Bone marrow (tissue), 2 donors: ENCODE results near the gene TSPAN18.

Source experiments
- DNase-seq, 2 donors: peaks; one replicate each; lab custom pipeline; 2025; lab: John Stamatoyannopoulos, UW

Gene TSPAN18

DNA sequence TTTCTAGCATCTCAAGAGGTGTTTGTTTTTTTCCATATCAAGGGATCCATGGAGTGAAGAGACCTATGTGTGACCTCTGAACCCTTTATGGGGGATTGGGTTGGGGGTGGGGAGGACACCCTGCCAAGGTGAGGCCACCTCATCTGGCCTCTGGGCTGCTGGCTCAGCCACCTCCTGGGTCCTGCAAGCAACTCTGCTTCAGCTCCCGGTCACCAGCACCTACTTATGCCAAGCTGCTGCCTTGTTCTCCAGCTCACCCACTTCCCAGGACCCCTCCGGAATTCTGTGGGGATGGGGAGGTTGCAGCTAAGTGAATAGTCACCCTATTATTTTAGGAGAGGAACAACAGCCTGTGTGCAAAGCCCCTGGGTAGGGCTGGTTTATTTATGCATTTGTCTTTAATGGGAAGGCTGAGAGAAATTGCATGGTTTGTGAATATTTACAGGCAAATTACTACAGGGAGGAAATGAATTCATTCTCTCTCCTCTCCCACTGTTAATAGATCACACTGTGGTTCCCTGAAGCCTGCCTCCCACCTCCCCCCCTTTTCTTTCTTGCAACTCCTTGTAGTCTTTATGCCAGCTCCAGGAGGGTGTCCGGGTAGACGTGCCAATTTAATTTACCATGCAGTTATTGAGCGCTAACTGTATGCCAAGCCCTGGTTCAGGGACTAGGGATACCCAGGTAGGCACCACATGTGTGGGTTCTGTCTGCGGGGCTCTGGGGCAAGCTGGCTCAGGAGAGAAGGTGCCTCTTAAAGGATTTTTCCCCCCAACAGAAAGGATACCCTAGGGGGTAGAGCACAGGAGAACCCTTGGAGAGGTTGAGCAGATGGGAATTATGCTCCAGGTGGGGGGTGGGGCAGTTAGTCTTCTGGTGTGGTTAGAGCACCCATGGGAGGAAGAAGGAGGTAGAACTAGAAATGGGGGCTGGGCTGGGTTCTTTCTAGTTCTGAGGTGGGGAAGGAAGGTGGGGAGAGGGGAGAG lies 50.7 kb downstream of the TSPAN18 start:
- DNase-seq, result no peak

DNA sequence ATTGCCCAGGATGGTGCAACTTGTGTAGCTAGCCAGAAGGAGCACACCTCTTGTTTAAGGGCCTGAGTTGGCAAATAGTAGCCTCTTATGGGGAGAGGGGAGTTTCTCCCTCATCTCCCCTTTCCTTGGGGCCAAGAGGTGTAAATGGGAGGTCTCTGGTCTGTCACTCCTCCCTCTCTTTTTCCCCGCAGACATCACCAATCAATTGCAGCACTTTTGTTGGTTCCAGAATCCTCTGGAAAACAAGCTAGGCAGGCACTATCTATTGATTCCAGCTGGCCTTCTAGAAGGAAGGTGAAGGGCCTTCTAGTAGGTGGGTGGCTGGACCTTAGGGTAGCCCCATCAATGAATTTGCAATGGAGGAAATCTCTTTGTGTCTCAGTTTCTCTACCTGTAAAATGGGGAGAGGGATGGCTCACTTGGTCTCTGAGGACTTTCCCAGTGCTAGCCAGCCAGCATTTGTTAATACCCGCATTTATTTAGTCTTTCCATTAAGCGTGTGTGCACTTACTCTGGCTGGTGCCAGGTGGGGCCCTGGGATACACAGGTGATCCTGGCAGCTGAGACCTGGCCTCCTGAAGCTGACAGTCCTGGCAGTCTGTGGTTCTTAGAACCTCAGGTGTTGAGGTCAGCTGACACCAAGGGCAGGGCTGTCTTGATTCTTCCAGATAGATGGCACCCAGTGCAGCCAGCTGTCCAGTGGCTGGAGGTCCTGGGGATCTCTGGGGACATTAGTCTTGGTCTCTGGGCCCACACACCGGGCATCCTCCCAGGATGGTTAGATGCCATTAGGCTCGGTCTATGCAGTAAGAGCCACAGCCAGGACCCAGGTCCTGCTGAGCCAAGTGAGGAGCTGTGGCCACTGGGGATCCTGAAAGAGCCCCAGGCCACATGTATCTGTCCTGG lies 51.7 kb downstream of the TSPAN18 start:
- DNase-seq, result no peak

DNA sequence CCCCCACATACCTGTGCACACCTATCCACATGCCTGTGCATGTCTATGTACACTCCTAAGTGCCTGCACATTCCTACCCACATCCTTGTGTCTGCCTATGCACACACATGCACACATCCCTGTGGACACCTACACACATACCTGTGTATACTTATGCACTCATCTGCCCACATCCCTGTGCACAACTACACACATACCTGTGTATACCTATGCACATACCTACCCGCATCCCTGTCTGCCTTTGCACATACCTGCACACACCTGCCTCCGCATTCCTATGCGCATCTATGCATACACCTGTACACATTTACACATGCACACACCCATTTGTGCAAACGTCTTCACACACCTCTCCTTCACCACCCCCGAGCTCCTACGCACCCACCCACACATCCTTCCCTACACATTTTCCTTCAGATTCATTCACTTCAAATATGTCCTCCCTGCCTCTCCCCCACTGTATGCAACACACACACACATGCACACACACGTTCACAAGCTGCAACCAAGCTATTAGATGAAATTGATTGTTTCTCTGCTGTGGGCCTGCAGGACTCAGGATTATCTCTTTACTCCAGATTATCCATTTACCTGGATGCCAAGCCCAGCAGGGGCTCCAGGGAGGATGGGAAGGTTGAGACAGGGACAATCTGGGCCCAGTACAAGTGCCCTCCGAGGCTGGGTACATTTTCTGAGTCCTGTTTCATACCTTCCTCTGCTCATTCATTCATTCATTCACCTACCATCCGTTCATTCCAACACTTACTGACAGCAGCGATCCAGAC lies 53.2 kb downstream of the TSPAN18 start:
- DNase-seq, result no peak

DNA sequence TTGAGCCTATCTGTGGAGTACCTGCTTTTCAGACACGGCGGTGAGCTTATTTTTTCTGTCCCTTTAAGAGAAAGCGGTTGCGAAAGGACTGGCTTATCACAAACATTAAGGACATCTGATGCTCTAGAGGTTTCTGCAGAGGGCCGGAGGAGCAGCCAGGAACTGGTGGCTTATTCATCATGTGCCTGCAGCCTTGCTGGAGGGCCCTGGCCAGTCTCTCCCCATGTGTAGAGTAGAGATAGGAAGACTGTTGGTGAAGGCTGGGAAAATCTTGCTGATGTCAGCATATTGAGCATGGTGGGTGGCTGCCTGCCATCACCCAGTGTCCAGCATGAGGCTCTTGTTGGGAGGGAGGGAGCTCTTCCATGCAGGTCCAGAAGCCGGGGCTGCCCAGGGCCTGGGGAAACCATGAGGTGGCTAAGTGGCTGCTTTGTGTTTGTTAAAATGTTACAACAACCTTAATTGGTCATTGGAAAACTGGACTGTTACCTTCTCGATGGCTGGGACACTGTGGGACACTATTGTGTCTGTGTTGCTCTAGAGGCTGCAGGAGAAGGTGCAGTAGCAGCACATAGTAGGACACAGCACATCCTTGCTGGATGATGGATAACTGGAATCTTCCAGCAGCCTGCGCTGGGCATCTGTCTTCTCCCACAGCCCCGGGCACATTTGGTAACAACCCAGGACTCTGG lies 54.3 kb downstream of the TSPAN18 start:
- DNase-seq, result no peak

DNA sequence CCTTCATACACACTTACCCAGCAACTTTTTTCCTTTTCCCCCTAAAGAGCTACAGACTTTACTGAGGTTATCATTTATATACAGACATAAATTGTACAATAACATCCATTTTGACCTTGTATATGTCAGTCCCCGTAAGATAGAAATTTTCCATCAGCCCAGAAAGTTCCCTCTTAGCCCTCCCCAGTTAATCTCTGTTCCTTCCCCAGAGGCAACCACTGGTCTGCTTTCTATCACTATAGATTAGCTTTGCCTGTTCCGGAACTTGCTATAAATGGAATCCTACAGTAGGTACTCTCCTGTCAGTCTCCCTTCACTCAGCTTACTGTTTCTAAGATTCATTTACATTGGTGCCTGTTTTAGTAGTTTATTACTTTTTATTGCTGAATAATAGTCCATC lies 54.9 kb downstream of the TSPAN18 start:
- DNase-seq, result no peak

DNA sequence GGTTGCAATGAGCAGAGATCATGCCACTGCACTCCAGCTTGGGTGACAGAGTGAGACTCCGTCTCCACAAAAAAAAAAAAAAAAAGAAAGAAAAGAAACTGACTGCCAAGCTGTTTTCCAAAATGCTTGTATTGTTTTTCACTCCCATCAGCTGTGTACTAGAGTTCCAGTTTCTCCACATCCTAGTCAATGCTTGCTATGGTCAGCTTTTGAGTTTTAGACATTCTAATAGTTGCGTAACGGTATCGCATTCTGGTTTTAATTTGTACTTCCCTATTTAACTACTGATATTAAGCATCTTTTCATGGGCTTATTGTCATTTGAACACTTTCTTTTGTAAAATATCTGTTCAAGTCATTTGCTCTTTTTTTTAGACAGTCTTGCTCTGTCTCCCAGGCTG lies 55.7 kb downstream of the TSPAN18 start:
- DNase-seq, result no peak

DNA sequence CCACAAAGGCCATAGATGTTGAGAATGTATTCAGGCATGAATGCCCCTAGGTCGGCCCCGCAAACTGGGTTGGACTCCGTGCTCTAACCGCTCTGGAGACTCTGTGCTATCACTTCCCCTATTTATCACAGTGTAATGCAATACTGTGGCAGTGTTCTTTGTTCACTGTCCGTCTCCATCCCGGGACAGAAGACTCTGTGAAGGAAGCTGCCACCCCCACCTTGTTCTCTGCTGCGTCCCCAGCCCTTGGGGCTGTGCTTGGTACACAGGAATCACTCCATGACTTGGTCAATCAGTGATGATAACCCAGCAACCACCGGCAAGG lies 57.6 kb downstream of the TSPAN18 start:
- no peak for DNase-seq

DNA sequence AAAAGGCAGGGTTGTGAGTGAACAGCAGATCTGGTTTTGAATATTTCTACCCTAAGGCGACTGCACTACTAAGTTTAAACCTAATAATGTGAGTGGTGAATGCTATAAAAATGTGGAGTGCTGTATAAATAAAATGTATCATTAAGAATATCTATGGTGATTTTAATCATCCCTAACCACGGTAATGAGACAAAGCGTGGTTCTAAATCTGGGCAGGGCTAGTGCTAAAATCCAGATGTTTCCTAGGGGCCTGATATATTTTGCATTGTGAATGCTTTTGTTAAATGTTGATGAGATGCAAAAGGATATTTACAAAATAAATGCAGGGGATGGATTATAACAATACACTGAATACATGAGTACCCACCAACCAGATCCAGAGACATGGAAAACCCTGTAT lies 58.1 kb downstream of the TSPAN18 start:
- no peak for DNase-seq

DNA sequence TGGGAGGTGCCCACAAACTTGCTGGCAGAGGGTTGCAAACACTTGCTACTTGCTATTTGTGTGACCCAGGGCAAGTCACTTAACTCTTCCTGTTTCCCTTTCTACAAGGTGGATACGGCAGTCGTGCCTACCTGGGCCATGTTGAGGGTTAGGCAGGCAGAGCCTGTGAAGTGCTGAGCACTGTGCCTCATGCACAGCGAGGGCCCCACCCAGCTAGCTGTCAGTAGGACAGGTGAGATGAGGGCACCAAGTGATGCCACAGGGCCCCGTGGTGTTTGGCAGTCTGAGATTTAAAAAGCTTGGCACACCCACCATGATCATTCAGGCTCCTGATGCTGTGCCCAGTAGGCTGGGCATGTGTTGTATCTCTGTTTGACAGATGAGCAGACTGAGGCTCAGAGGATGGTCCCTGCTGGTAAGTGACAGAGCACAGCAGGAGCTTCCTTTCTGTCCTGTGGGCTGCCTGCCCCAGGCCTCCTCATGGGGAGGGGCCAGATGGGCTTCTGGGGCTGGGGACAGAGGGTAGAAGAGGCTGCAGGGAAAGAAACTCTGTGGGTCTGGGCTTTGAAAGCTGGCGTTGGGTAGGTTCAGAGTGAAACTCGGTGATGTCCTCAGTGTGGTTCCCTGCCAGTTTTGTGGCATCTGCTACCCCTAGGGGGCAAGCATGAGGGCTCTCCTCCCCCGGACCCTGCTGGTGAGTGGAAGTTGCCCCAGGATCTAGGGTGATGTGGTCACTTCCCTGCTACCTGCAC lies 59.3 kb downstream of the TSPAN18 start:
- DNase-seq, result no peak

DNA sequence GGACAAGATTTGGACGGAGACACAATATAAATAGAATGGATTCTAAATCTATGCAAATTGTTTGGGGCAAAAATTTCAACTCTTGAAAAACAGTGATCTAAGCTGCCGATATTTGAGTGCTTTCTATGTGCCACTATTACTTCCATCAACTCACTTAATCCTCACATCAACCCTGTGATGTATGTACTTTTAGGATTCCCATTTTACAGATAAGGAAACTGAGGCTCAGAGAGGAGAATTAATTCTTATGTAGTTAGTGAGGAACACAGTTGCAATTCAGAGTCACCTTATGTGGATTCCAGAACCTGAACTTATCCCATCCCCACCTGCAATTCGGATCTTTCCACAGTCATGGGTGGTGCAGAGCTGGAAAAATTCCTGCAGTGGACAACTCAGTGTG lies 60.3 kb downstream of the TSPAN18 start:
- no peak for DNase-seq

DNA sequence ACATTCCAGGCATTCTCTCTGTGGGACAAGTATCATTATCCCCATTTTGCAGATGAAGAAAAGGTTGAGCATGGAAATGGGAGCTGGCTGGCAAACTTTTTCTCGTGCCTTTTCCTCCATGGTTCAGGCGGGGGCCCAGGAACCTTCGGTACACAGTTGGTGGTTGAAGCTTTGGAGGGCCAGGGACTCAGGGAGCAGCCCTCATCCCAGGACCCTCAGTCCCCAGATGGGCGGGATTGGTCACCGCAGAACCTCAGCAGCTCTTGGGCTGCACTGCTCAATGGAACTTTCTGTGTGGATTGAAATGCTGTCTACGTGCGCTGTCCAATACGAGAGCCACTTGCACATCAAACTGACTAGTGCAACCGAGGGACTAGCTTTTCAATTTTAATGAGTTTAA lies 61.2 kb downstream of the TSPAN18 start:
- DNase-seq, result no peak

DNA sequence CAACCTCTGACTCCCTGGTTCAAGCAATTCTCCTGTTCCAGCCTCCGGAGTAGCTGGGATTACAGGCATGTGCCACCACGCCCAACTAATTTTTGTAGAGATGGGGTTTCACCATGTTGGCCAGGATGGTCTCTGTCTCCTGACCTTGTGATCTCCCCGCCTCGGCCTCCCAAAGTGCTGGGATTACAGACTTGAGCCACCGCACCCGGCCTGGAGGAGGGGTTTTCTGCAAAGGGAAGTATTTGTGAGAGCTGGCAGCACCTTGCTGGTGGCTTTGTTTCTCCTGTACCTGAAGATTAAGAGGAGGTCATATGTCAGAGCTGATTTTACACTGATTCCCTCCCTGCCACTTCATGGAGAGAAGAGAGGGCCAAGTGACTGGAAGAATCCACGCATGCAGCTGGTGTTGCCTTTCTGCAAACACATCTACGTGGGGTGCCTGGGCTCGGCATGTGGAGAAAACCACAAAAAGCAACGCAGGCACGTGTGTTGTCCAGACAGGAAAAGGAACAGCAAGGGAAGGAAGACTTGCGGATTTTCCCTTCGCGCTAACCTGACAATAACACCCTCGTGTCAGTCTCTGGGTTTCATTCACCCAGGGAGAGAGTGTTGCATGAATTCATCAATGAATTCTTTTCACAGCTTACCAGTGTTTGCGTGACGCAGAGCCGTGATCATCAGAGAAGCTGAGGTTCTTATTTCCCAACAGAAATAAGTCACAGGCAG lies 61.9 kb downstream of the TSPAN18 start:
- DNase-seq, result no peak

DNA sequence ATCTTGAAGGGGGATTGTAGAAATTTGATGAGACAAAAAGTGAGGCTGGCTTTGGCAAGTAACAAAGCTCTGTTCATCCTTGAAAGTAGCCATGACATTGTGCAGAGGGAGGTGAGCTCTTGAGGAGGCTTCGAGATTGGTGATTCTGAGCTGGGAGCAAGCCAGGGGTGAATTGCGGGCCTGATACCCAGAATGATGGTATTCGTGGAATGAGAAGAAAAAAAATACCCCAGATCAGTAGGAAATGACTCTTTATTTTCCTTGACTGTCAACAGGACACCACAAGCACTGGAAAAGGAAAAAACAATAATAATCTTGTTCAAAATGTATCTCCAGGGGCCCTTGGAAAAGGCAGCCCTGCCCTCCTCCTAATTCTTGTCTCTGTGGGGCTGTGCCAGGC lies 62.7 kb downstream of the TSPAN18 start:
- no peak for DNase-seq

DNA sequence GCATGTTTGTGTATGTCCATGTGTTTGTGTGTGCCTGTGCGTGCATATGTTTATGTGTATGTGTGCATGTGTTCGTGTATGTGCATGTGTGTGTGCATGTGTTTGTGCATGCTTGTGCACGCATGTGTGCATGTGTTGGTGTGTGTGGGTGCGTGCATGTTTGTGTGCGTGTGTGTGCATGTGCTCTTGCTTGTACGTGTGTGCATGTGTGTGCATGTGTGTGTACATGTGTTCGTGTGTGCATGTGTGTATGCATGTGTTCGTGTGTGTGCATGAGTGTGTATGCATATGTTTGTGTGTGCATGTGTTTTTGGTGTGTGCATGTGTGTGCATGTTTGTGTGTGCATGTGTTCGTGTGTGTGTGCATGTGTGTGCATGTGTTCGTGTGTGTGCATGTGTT lies 63.4 kb downstream of the TSPAN18 start:
- no peak for DNase-seq

DNA sequence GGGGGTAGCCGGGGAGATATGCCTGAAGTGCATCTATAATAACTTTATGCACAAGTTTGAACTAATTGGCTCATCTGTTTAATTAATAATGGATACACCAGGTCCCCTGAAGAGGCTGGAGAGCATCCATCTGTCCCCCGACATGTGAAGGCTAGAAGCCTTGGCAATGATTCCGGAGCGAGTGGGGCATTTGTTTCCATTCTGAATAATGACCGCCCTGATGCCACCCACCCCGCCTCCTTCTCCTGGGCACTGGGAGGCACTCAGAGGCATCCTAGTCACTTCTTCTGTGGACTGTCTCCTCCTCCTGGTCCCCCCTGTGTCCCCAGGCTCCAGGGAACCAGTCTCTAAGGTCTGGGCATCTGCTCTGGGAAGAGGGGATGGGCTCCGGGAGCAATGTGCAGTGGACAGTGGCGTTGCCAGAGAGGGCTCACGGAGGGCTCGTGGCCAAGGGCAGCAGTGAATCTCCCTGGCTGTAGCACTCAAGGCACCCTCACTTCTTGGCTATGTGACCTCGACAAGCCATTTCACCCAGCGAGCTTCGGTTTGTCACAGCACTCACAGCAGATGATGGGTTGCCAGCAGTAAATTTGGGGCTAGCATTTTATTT lies 64.7 kb downstream of the TSPAN18 start:
- no peak for DNase-seq

DNA sequence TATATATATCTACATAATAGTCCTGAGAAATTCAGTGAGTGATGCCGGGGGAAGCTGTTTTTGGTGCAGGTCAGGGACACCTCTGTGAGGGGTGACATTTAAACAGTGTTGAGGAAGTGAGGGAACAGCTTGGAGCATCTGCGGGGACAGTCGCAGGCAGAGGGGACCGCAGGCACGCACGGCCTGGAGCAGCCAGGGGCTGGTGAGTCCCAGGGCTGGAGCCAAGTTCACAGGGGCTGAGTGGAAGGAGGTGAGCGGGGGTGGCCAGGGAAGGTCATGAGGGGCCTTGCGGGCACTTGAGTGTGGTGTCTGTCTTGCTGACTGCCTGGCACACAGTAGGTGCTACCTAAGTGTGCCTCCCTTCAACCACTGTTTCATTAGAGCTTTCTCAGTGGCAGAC lies 65.4 kb downstream of the TSPAN18 start:
- DNase-seq, result no peak

DNA sequence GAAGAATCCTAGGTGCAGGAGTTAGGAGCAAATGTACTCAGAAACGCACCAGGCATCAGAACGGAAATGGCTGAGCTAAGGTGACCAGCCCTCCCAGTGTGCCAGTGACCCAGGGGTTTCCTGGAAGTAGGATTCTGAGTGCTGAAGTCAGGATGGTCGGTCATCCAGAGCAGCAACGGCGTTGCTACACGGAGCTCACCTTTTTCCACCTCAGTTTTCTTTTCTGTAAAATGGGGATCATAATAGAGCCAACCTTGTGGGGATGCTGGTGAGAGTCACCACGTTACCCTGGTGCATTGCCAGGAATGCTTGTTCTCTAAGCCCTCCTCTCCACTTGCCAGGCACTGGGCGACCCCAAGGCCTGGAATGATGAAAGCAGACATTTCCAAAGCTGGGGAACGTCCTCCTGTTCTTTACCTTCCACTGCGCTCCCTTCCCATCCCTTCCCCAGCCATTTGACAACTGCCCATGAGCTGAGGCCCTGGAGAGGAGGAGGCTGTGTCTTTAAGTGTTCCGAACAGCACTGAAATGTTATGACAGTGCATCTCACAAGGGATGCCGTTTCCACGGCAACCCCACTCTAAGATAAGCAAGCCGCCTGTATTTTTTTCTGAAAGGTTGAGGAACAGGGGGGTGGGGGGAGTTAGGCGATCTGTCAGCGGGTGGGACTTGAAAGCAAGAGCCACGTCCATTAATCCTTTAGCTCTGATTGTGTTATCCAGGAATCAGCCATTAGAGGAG lies 66.8 kb downstream of the TSPAN18 start:
- DNase-seq, result no peak

DNA sequence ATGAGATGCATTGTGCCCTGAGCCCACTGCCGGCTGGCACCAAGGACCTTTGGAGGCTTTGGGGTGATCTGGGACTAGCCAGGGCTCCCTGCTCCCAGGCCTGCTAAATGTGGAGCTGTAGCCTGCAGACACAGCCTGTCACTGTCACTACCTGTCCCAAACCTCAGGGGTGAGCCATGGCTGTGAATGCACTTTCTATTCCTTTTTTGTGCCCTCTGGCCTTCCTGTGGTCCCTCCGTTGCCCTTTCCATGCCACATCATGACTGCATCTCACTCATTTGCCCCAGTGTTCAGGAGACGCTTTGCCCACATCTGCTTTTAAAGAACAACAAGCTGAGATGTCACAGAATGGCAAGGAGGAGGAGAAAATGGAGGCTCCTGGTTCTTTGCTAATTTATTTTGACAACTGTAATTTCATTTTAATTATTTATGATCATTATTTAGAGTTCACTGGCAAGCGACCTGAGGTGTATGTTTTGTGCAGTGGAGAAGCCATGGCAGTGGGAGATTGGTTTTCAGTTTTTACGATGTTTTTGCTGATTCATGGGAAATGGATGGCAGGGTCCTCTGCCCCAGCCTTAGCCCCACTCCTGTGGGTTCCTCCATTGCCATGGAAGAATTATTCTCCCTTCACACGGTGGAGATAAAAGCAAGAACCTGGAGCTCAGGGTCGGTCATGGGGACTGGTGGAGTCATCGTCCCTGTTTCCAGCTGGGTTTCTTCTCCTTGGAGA lies 69.2 kb downstream of the TSPAN18 start:
- no peak for DNase-seq
